CD4-positive, alpha-beta T cell (primary cell): ENCODE results near the gene CLTRN. TPM values are rescaled to one million over a fixed set of nuclear protein-coding genes. Genes with fewer than 3 reads are reported as not detected.

ENCODE experiments used
- ATAC-seq: fragments of 200-7000 bp; cut with Tn5 transposase; one replicate; pipeline ENCODE4 v1.10.0; 2022; ENCODE audit warnings: mild to moderate bottlenecking; ENCODE audit not compliant: poor library complexity
- CTCF ChIA-PET: fragments of 350-600 bp; sonication (Branson Sonifier 250); formaldehyde crosslinking; loops from one replicate; lab custom pipeline; 2021; ENCODE audit warnings: antibody characterized with exemption, inconsistent platforms; lab: Charles Lee
- POLR2A ChIA-PET: fragments of 350-600 bp; sonication (Branson Sonifier 250); formaldehyde crosslinking; loops from one replicate; lab custom pipeline; 2021; ENCODE audit warnings: antibody characterized with exemption, inconsistent platforms; lab: Charles Lee
- DNase-seq, 14 experiments: peaks; one replicate each; pipeline ENCODE4 v3.0.0-alpha.2; 2013 to 2020; ENCODE audit warnings: mixed read lengths in 2 of 14
- H3K27ac ChIP-seq, 2 donors: one replicate each; pipeline versions ENCODE4 v1.5.1 to v1.7.0; 2013; ENCODE audit warnings: low read length in 2 of 2, low read depth in 1 of 2, mild to moderate bottlenecking in 1 of 2
- H3K27me3 ChIP-seq, 2 experiments: 1 replicate in 1 of 2; 2 replicates in 1 of 2; pipeline versions ENCODE4 v1.6.1 to v1.7.0; 2013; ENCODE audit warnings: low read length in 2 of 2, control low read depth in 1 of 2, mild to moderate bottlenecking in 1 of 2, moderate library complexity in 1 of 2; ENCODE audit not compliant: insufficient read depth in 2 of 2, control insufficient read depth in 1 of 2
- H3K36me3 ChIP-seq: one replicate; pipeline ENCODE4 v1.6.1; 2013; ENCODE audit warnings: low read length, control low read depth; ENCODE audit not compliant: insufficient read depth
- H3K4me1 ChIP-seq: one replicate; pipeline ENCODE4 v1.6.1; 2013; ENCODE audit warnings: low read length, control low read depth; ENCODE audit not compliant: insufficient read depth
- H3K4me3 ChIP-seq: one replicate; pipeline ENCODE4 v1.5.1; 2013; ENCODE audit warnings: mild to moderate bottlenecking, low read length, moderate library complexity
- H3K9me3 ChIP-seq, 2 experiments: 1 replicate in 1 of 2; 2 replicates in 1 of 2; pipeline versions ENCODE4 v1.6.1 to v1.7.0; 2013; ENCODE audit warnings: low read length in 2 of 2, mild to moderate bottlenecking in 2 of 2, control low read depth in 1 of 2, moderate library complexity in 1 of 2; ENCODE audit not compliant: control insufficient read depth in 1 of 2, insufficient read depth in 1 of 2
- H3K27ac Mint-ChIP-seq: one replicate; pipeline ENCODE4 v1.8.0; 2020; ENCODE audit warnings: mixed read lengths
- H3K27me3 Mint-ChIP-seq: one replicate; pipeline ENCODE4 v1.8.0; 2021; ENCODE audit warnings: mixed read lengths
- H3K36me3 Mint-ChIP-seq: one replicate; pipeline ENCODE4 v1.8.0; 2021; ENCODE audit warnings: low read depth, mixed read lengths
- H3K4me1 Mint-ChIP-seq: one replicate; pipeline ENCODE4 v1.8.0; 2021; ENCODE audit warnings: low read depth, mixed read lengths
- H3K4me3 Mint-ChIP-seq: one replicate; pipeline ENCODE4 v1.8.0; 2020; ENCODE audit warnings: mild to moderate bottlenecking, mixed read lengths
- H3K9me3 Mint-ChIP-seq: one replicate; pipeline ENCODE4 v1.8.0; 2020; ENCODE audit warnings: mixed read lengths
- intact Hi-C, 2 experiments: fragments of 100-400 bp; cut with DNase I in 1 of 2; cut with micrococcal nuclease in 1 of 2; formaldehyde crosslinking; loops; one replicate each; pipeline versions ENCODE4 v1.15.1 to v1.9.0; 2023 to 2025; cut with DNase I, micrococcal nuclease
- total RNA-seq, 174 experiments: library from RNA in 2 of 174; stranded (reverse) in 2 of 174; gene quantifications; one replicate each; pipeline ENCODE4 v1.2.3 and lab custom pipeline; 2021 to 2026
- TF ChIP-seq, protein P1 (sequence below): fragments of 200-600 bp; IDR thresholded peaks from one replicate; pipeline ENCODE4 v1.8.0; 2022; ENCODE audit warnings: antibody characterized with exemption, mild to moderate bottlenecking

CLTRN gene
- total RNA-seq, 2 experiments from 2014 or later = 0.44 to 0.56 TPM

DNA sequence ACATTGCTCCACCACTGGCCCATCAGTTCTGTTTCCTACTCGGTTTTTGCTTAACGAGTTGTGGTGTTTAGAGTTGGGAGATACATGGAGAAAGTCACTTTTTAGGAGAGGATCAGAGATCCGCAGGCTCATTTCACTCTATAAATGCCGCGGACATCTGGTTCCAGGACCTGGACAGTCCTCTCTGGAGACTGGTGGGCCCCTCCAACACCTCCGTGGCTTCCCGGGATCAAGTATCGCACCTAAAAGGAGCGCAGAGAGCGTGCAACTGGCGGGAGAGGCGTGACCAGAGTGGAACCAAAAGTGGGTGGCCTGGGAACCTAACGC, 9.9 kb upstream of the CLTRN start:
- Mint-ChIP-seq H3K27me3 (no peaks in the 10 kb centered on the region), H3K27ac (no peak overlapping the region), H3K9me3 (no peaks in the 10 kb centered on the region), H3K4me3 (no peak overlapping the region), H3K36me3 (no peaks in the 10 kb centered on the region), H3K4me1 (no peaks in the 10 kb centered on the region)
- H3K4me3 ChIP-seq = peak overlapping the region; percentile 90
- H3K27ac ChIP-seq = peak overlapping the region; percentile 99 to 100
- DNase-seq = no peak
- H3K36me3 ChIP-seq = peaks cover under 1% of the 10 kb centered on the region
- no peak for ATAC-seq
- ChIA-PET CTCF (interaction anchor here (1.3 to 1.6 kb wide), 2 partner anchors 181 to 1021 kb away, joined by 3 to 4 read pairs; no protein-coding TSS in a partner anchor), POLR2A (interaction anchor here (0.6 to 3.5 kb wide), 8 partner anchors 64 to 181 kb away, joined by 3 to 19 read pairs (median 5); partner anchors contain the start of genes AP1S2, CA5B and ZRSR2)
- TF ChIP-seq, protein P1, sequence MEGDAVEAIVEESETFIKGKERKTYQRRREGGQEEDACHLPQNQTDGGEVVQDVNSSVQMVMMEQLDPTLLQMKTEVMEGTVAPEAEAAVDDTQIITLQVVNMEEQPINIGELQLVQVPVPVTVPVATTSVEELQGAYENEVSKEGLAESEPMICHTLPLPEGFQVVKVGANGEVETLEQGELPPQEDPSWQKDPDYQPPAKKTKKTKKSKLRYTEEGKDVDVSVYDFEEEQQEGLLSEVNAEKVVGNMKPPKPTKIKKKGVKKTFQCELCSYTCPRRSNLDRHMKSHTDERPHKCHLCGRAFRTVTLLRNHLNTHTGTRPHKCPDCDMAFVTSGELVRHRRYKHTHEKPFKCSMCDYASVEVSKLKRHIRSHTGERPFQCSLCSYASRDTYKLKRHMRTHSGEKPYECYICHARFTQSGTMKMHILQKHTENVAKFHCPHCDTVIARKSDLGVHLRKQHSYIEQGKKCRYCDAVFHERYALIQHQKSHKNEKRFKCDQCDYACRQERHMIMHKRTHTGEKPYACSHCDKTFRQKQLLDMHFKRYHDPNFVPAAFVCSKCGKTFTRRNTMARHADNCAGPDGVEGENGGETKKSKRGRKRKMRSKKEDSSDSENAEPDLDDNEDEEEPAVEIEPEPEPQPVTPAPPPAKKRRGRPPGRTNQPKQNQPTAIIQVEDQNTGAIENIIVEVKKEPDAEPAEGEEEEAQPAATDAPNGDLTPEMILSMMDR = no peak
- H3K4me1 ChIP-seq = peaks cover 16% of the 10 kb centered on the region
- intact Hi-C loops = loop anchor here (2.0 to 10.0 kb wide), 7 partner anchors 64 to 1650 kb away; partner anchors contain the start of genes AP1S2 (in 1 of the 2), CA5B (in 1 of the 2), CTPS2 (in 1 of the 2) and GEMIN8 (in 1 of the 2)
- peaks cover 0 to 4% of the 10 kb centered on the region in 2 experiments for H3K27me3 ChIP-seq
- no peaks in the 10 kb centered on the region for H3K9me3 ChIP-seq

DNA sequence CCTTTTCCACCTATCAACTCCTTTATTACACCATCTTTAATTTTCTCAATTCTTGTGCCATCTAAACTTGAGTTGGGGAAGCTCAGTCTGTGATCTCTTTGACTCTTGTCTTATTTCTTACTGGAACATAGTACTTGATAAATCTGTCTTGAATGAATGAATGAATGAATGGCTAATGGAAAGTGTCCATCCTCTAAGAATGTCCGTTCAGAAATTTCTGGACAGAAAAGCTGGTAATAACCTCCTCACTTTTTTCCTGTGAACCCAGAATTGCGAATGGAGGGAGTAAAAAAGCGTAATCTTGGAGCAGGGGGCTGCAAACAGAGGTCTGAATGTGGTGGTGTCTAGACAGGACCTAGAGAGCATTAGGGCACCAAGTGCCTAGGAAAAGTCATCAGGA, 9.4 kb upstream of the CLTRN start:
- Histone ChIP-seq H3K27ac (peak overlapping the region in 1 of 2 donors; percentile 100), H3K9me3 (no peaks in the 10 kb centered on the region), H3K4me1 (peaks cover 16% of the 10 kb centered on the region), H3K4me3 (peak overlapping the region; percentile 90), H3K36me3 (no peaks in the 10 kb centered on the region), H3K27me3 (peaks cover 0 to 4% of the 10 kb centered on the region in 2 experiments)
- ChIA-PET POLR2A (interaction anchor here (0.6 to 3.5 kb wide), 2 partner anchors 64 to 181 kb away, joined by 3 to 19 read pairs; partner anchors contain the start of genes AP1S2 and CA5B), CTCF (interaction anchor here (1.6 kb wide), 1 partner anchor 1021 kb away, joined by 4 read pairs; no protein-coding TSS in a partner anchor)
- no peak for ATAC-seq
- intact Hi-C loops = loop anchor here (2.0 to 10.0 kb wide), 7 partner anchors 65 to 1649 kb away; partner anchors contain the start of genes AP1S2 (in 1 of the 2), CA5B (in 1 of the 2), CTPS2 (in 1 of the 2) and GEMIN8 (in 1 of the 2)
- Mint-ChIP-seq H3K36me3 (no peaks in the 10 kb centered on the region), H3K27me3 (no peaks in the 10 kb centered on the region), H3K27ac (no peak overlapping the region), H3K4me3 (no peak overlapping the region), H3K4me1 (no peaks in the 10 kb centered on the region), H3K9me3 (no peaks in the 10 kb centered on the region)
- TF ChIP-seq, protein P1 = no peak
- no peak for DNase-seq

DNA sequence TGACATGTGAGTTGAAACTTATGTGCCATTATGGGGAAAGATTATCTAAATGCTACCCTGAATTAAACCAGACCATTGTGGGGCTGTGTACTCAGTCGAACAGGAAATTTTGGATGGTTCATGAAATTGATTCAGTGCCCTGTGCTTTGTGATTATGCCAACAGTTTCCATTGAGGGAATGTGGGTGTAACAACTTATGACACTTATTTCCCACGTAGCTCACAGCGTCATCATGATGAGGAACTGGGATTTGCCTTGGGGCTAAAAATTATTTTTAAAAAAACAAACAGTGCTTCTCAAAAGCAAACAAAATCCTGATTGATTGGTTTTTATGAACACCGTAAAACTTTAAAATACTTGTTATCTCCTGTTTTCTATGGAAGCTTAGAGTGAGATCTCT, 8.3 kb upstream of the CLTRN start:
- Mint-ChIP-seq H3K36me3 (no peaks in the 10 kb centered on the region), H3K4me3 (no peak overlapping the region), H3K9me3 (no peaks in the 10 kb centered on the region), H3K27ac (no peak overlapping the region), H3K4me1 (no peaks in the 10 kb centered on the region), H3K27me3 (no peaks in the 10 kb centered on the region)
- TF ChIP-seq, protein P1 = no peak
- Histone ChIP-seq H3K27me3 (peaks cover 0 to 4% of the 10 kb centered on the region in 2 experiments), H3K9me3 (no peaks in the 10 kb centered on the region), H3K36me3 (no peaks in the 10 kb centered on the region), H3K4me3 (no peak overlapping the region), H3K27ac (no peak overlapping the region), H3K4me1 (peaks cover 16% of the 10 kb centered on the region)
- DNase-seq (peak in 1 of 14 experiments; percentile 15), ATAC-seq (no peak)
- CTCF ChIA-PET = interaction anchor here (1.6 kb wide), 1 partner anchor 1022 kb away, joined by 4 read pairs; no protein-coding TSS in a partner anchor
- intact Hi-C loops = loop anchor here in 1 of 2 experiments (5.0 to 10.0 kb wide), 5 partner anchors 336 to 1648 kb away; partner anchors contain the start of genes CTPS2, GEMIN8, PIGA and REPS2
- POLR2A ChIA-PET = interaction anchor here (0.8 kb wide), 1 partner anchor 65 kb away, joined by 4 read pairs; the partner anchor contains the start of gene CA5B
